ENCODE results near the gene AGPAT1. TPM values are rescaled to one million over a fixed set of nuclear protein-coding genes. Genes with fewer than 3 reads are reported as not detected.
A peak's percentile ranks its signal among the peaks of the same experiment; 100 is the strongest.

The AGPAT1 gene
- total RNA-seq, 1 experiment from 2014 or later, result 55.6 TPM

DNA sequence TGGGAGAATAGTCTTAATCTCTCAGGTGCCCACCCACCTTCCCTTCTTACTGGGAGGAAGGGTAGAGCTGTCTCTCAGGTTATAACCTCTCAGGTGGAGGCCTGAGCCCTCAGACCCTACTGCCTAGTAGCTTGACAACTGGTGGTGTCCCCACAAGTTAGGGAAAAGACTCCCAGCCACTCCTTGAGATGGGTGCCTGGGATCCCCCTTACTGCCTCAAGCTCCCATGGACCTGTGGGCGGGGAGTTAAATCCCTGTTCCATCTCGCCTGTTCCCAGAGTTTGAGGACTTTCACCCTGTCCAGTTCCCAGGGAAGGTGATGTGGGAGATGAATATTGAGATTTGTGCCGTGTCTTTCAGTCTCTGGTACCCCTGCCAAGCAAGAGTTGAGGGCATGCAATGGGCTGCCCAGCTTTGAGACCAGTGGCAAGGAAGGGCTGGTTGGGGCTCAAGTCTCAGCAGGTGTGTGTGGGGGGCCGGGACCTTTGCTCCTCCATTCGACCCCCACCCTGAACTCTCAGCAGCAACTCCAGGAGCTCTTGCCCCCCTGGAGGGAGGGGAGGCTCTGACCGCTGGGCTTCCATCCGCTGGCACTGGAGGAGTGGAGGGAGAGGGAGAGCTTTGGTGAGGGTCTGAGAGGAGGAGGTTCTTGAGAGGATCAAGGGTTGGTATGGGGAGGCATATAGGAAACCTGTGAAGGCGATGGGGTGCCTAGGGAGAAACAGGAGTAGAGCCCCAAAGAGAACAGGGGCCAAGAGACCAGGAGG is 15.2 kb upstream of the AGPAT1 start:
- intact Hi-C loops (cut with micrococcal nuclease), result no loop called here
- no peak for TF ChIP-seq SRF (IDR thresholded peaks at IDR 0.05; ENCODE audit: low read depth)
- TF ChIP-seq EZH2 (IDR thresholded peaks at IDR 0.05), result no peak
- TF ChIP-seq EGR1 (IDR thresholded peaks at IDR 0.05; ENCODE audit: low read depth), result no peak
- TF ChIP-seq YY1 (IDR thresholded peaks at IDR 0.05; ENCODE audit: extremely low read depth, insufficient replicate concordance, low read depth, low read length), result no peak
- TF ChIP-seq TCF7L2 (IDR thresholded peaks at IDR 0.05; ENCODE audit: borderline replicate concordance, extremely low read depth, insufficient read depth, insufficient read length), result no peak
- TF ChIP-seq POLR2AphosphoS5 (IDR thresholded peaks at IDR 0.05; ENCODE audit: low read depth, low read length), result no peak
- TF ChIP-seq EZH2phosphoT487 (IDR thresholded peaks at IDR 0.05; ENCODE audit: borderline replicate concordance), result no peak
- no peak for TF ChIP-seq RAD21 (IDR thresholded peaks at IDR 0.05; ENCODE audit: low read depth)
- no peak for TF ChIP-seq SIN3A (IDR thresholded peaks at IDR 0.05; ENCODE audit: low read depth)
- no peak for TF ChIP-seq SP1 (IDR thresholded peaks at IDR 0.05; ENCODE audit: low read depth)
- TF ChIP-seq, protein P1, sequence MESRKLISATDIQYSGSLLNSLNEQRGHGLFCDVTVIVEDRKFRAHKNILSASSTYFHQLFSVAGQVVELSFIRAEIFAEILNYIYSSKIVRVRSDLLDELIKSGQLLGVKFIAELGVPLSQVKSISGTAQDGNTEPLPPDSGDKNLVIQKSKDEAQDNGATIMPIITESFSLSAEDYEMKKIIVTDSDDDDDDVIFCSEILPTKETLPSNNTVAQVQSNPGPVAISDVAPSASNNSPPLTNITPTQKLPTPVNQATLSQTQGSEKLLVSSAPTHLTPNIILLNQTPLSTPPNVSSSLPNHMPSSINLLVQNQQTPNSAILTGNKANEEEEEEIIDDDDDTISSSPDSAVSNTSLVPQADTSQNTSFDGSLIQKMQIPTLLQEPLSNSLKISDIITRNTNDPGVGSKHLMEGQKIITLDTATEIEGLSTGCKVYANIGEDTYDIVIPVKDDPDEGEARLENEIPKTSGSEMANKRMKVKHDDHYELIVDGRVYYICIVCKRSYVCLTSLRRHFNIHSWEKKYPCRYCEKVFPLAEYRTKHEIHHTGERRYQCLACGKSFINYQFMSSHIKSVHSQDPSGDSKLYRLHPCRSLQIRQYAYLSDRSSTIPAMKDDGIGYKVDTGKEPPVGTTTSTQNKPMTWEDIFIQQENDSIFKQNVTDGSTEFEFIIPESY (IDR thresholded peaks at IDR 0.05; ENCODE audit: extremely low read depth, insufficient replicate concordance, low read length), result no peak
- TF ChIP-seq, protein P2, sequence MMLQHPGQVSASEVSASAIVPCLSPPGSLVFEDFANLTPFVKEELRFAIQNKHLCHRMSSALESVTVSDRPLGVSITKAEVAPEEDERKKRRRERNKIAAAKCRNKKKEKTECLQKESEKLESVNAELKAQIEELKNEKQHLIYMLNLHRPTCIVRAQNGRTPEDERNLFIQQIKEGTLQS (IDR thresholded peaks at IDR 0.05), result no peak
- TF ChIP-seq JUND (IDR thresholded peaks at IDR 0.05), result no peak
- TF ChIP-seq, protein P3, sequence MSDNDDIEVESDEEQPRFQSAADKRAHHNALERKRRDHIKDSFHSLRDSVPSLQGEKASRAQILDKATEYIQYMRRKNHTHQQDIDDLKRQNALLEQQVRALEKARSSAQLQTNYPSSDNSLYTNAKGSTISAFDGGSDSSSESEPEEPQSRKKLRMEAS (IDR thresholded peaks at IDR 0.05), result no peak
- no peak for TF ChIP-seq CEBPB (IDR thresholded peaks at IDR 0.05; ENCODE audit: low read depth)
- no peak for TF ChIP-seq FOSL1 (IDR thresholded peaks at IDR 0.05; ENCODE audit: low read depth)
- TF ChIP-seq, protein P4, sequence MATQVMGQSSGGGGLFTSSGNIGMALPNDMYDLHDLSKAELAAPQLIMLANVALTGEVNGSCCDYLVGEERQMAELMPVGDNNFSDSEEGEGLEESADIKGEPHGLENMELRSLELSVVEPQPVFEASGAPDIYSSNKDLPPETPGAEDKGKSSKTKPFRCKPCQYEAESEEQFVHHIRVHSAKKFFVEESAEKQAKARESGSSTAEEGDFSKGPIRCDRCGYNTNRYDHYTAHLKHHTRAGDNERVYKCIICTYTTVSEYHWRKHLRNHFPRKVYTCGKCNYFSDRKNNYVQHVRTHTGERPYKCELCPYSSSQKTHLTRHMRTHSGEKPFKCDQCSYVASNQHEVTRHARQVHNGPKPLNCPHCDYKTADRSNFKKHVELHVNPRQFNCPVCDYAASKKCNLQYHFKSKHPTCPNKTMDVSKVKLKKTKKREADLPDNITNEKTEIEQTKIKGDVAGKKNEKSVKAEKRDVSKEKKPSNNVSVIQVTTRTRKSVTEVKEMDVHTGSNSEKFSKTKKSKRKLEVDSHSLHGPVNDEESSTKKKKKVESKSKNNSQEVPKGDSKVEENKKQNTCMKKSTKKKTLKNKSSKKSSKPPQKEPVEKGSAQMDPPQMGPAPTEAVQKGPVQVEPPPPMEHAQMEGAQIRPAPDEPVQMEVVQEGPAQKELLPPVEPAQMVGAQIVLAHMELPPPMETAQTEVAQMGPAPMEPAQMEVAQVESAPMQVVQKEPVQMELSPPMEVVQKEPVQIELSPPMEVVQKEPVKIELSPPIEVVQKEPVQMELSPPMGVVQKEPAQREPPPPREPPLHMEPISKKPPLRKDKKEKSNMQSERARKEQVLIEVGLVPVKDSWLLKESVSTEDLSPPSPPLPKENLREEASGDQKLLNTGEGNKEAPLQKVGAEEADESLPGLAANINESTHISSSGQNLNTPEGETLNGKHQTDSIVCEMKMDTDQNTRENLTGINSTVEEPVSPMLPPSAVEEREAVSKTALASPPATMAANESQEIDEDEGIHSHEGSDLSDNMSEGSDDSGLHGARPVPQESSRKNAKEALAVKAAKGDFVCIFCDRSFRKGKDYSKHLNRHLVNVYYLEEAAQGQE (IDR thresholded peaks at IDR 0.05; ENCODE audit: low read depth), result no peak
- TF ChIP-seq, protein P5, sequence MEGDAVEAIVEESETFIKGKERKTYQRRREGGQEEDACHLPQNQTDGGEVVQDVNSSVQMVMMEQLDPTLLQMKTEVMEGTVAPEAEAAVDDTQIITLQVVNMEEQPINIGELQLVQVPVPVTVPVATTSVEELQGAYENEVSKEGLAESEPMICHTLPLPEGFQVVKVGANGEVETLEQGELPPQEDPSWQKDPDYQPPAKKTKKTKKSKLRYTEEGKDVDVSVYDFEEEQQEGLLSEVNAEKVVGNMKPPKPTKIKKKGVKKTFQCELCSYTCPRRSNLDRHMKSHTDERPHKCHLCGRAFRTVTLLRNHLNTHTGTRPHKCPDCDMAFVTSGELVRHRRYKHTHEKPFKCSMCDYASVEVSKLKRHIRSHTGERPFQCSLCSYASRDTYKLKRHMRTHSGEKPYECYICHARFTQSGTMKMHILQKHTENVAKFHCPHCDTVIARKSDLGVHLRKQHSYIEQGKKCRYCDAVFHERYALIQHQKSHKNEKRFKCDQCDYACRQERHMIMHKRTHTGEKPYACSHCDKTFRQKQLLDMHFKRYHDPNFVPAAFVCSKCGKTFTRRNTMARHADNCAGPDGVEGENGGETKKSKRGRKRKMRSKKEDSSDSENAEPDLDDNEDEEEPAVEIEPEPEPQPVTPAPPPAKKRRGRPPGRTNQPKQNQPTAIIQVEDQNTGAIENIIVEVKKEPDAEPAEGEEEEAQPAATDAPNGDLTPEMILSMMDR (IDR thresholded peaks at IDR 0.05 in 2 of 3, conservative IDR thresholded peaks at IDR 0.05 in 1 of 3; ENCODE audit: borderline replicate concordance in 1 of 3, insufficient read depth in 1 of 3, low read depth in 2 of 3, low read length in 2 of 3), result no peak
- no peak for TF ChIP-seq ZFX (IDR thresholded peaks at IDR 0.05)

More for the DNA sequence above, 15.2 kb upstream of the AGPAT1 start:
- peaks cover 0 to 3% of the 10 kb centered on the region in 2 experiments; a peak in 2 of 4 replicates for H3K36me3 ChIP-seq (ENCODE audit: control insufficient read depth in 1 of 2, insufficient read depth in 2 of 2, low read length in 2 of 2)
- no peak overlapping the region for H3K9ac ChIP-seq (ENCODE audit: low read length)
- H3K9me2 ChIP-seq (ENCODE audit: insufficient read depth), result no peaks in the 10 kb centered on the region
- no peaks in the 10 kb centered on the region for H3K27me3 ChIP-seq (ENCODE audit: insufficient read depth, low read length)
- no TSS peak for BruUV-seq (replicated peaks)
- ATAC-seq, result no peak
- H2AFZ ChIP-seq (ENCODE audit: low read depth, low read length, poor library complexity, severe bottlenecking), result no peak overlapping the region
- H4K20me1 ChIP-seq (ENCODE audit: insufficient read depth), result no peaks in the 10 kb centered on the region
- peak overlapping the region; percentile 81; the same call in 1 of the 2 replicates for H3K27ac ChIP-seq (ENCODE audit: low read depth, low read length)
- H3K9me3 ChIP-seq (ENCODE audit: control insufficient read depth in 1 of 2, insufficient read depth in 1 of 2, low read depth in 1 of 2, low read length in 2 of 2), result no peaks in the 10 kb centered on the region
- ChIA-PET RAD21 (ENCODE audit: low non-redundant PET in 1 of 2, low total read pairs in 2 of 2, uncharacterized antibody in 2 of 2, unreplicated experiment in 2 of 2) (no interaction called here), CTCF (interaction anchor here (1.3 to 1.5 kb wide), 2 partner anchors 14 to 72 kb away, joined by 4 to 10 read pairs; no protein-coding TSS in a partner anchor), POLR2A (interaction anchor here (0.9 to 1.7 kb wide), 3 partner anchors 9 to 64 kb away, joined by 3 to 4 read pairs (median 4); partner anchors contain the start of gene ATF6B)
- peaks cover 22 to 60% of the 10 kb centered on the region in 2 experiments for H3K4me1 ChIP-seq (ENCODE audit: control insufficient read depth in 1 of 2, insufficient read depth in 2 of 2, low read length in 2 of 2)
- peak overlapping the region; percentile 80 to 84 for H3K4me3 ChIP-seq (replicated peaks in 1 of 2; ENCODE audit: low read depth in 1 of 2, low read length in 2 of 2)
- DNase-seq (ENCODE audit: low read depth, low spot score), result no peak
- H3K4me2 ChIP-seq (ENCODE audit: low read length), result peak overlapping the region; percentile 81
- peaks cover 13% of the 10 kb centered on the region for H3K79me2 ChIP-seq (ENCODE audit: insufficient read depth, low read length)

Data from HCT116 (cell line).